Astrocyte of the spinal cord (primary cell): ENCODE measurements around the gene KCTD18.

Experiments used
- DNase-seq: peaks from one replicate; pipeline ENCODE4 v3.0.0; 2011; ENCODE audit warnings: low read depth, low spot score
- H3K4me3 ChIP-seq: 2 replicates; pipeline ENCODE4 v1.5.1; 2011; ENCODE audit warnings: low read depth, mild to moderate bottlenecking, low read length, moderate library complexity
- in situ Hi-C: cut with HindIII; loops from 2 replicates; pipeline ENCODE4 v1.10.0; 2017; ENCODE audit warnings: low sequenced_read_pairs
- TF ChIP-seq, protein P1 (sequence below): IDR thresholded peaks from 2 replicates; pipeline ENCODE4 v1.5.1; 2012; ENCODE audit warnings: low read depth, mild to moderate bottlenecking, low read length, inconsistent platforms

The KCTD18 gene

DNA sequence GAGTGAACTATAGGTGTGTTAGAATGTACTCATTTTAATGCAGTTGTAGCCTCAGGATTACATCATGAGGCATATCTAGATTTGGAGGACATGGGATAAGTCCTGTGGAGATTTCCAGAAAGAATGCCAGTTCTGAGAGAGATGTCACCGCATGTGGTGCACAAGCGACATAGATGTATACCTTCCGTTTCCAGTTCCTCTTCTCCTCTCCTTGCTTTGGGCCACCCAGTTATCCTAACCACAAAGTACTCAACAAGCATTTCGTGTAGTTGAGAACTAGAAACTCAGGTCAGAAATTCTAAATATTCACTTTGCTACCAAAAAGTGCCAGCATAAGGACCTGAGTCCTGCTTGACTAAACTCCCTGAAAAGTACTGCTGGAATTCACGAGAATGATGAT is 66.5 kb downstream of the KCTD18 start:
- no peak for DNase-seq
- H3K4me3 ChIP-seq, result no peak overlapping the region
- in situ Hi-C loops, result no loop called here
- TF ChIP-seq, protein P1, sequence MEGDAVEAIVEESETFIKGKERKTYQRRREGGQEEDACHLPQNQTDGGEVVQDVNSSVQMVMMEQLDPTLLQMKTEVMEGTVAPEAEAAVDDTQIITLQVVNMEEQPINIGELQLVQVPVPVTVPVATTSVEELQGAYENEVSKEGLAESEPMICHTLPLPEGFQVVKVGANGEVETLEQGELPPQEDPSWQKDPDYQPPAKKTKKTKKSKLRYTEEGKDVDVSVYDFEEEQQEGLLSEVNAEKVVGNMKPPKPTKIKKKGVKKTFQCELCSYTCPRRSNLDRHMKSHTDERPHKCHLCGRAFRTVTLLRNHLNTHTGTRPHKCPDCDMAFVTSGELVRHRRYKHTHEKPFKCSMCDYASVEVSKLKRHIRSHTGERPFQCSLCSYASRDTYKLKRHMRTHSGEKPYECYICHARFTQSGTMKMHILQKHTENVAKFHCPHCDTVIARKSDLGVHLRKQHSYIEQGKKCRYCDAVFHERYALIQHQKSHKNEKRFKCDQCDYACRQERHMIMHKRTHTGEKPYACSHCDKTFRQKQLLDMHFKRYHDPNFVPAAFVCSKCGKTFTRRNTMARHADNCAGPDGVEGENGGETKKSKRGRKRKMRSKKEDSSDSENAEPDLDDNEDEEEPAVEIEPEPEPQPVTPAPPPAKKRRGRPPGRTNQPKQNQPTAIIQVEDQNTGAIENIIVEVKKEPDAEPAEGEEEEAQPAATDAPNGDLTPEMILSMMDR, result no peak

DNA sequence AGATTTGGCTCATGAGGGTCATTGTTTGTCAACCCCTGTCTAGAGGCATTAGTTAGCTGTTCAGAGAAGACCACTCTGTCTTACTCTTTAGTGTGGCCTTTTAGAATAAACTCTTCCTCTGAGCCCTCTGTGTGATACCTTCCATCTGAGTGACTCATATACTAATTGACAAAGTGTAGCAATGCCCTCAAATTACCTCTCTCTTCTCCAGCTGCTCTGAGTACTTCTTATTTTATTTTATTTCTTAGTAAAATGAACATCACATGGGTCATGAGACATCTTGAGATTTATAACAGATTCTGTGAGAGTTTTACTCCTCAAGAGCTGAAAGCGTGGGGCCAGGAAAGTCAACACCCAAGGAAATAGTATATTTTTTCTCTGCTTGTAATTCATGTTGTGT is 67.4 kb downstream of the KCTD18 start:
- peak; percentile 76 for DNase-seq
- no peak overlapping the region for H3K4me3 ChIP-seq
- in situ Hi-C loops, result no loop called here
- TF ChIP-seq, protein P1, result no peak

DNA sequence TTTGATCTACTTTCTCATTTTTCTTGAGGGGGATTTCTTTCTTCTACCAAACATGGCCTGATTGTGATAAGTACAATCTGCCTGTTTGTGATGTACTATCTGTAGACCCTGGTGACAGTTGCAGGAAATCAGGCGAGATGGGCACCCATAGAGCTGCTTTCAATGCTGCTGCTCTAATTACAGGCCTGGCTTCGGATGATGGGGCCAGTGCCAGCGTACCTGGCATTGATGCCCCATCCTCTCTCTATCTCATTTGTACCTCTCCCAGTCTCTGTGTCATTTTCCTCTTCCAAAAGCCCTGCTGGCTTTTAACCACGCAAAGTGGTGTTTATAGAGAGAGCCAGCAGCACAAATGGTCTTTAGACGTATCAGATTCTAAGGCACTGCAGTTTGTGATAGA is 69.9 kb downstream of the KCTD18 start:
- no peak overlapping the region for H3K4me3 ChIP-seq
- TF ChIP-seq, protein P1, result no peak
- in situ Hi-C loops, result no loop called here
- no peak for DNase-seq
